HG02571 (cell line): ENCODE data around the gene OXNAD1.

Experiments
- ATAC-seq: cut with Tn5 transposase; IDR thresholded peaks from one replicate; pipeline ENCODE4 v1.9.1; 2021; ENCODE audit warnings: mild to moderate bottlenecking, moderate library complexity; ENCODE audit not compliant: unreplicated experiment

OXNAD1 gene

DNA sequence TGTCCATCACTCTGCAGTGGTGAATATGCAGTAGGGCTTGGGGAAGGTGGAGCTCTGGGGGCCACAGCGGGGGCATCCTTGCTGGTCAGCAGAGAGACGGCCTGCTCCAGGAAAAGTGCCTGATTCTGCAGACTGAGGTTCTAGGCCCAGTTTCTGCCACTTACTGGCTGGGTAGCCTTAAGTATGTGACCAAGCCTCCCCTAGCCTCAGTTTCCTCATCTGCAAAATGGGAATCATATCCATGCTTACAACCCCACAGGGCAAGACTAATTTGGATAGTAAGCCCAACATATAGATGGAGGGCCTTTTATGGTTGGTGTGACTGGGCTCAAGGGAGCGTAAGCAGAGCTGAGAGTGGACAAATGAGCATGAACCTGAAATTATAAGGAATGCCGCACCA lies 60.8 kb downstream of the OXNAD1 start:
- ATAC-seq, result no peak

DNA sequence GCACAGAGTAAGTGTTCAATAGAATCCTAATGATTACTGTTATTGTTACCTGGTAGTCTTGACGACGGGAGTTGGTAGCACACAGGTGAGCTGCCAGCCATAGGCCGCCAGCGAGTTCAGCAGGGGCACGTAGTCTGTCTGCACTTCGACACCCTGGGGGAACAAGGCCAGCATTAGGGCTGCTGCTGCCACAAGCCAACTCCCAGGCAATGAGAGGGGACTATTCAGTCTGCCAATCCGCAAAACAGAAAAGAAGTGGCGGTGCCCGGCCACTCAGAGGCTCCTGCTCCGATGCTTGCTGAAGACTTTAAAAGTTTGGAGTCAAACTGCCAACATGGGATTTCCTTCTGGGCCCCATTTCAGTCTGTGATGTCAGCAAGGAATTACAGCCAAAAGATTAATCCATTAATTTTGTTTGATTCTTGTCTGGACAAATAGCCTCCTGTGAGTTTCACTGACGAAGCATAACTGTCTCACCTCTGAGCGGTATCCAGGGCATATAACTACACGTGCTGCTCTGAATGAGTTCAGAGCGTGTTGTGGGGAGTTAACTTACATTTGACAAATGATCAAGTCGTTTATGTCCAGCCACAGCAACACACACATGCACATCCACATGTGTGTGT lies 61.8 kb downstream of the OXNAD1 start:
- no peak for ATAC-seq

DNA sequence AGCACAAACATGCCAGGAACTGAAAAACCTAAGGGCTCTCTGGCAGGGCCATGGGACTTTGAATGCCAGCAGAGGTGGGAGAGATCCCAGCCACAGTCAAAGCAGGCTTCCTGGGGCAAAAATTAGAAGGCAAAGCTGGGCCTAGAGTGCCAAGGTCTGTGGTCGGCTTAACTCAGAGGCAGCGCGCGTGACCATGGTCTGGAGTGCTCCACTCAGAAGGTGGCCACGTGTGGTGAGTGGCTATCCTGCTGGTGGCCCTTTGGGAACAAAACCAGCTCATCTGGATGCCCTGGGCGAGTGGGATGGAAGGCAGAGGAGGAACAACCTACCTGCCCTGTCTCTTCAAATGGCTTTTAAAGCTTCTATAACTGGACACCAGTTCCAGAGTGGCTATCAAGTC lies 63.1 kb downstream of the OXNAD1 start:
- ATAC-seq, result no peak

DNA sequence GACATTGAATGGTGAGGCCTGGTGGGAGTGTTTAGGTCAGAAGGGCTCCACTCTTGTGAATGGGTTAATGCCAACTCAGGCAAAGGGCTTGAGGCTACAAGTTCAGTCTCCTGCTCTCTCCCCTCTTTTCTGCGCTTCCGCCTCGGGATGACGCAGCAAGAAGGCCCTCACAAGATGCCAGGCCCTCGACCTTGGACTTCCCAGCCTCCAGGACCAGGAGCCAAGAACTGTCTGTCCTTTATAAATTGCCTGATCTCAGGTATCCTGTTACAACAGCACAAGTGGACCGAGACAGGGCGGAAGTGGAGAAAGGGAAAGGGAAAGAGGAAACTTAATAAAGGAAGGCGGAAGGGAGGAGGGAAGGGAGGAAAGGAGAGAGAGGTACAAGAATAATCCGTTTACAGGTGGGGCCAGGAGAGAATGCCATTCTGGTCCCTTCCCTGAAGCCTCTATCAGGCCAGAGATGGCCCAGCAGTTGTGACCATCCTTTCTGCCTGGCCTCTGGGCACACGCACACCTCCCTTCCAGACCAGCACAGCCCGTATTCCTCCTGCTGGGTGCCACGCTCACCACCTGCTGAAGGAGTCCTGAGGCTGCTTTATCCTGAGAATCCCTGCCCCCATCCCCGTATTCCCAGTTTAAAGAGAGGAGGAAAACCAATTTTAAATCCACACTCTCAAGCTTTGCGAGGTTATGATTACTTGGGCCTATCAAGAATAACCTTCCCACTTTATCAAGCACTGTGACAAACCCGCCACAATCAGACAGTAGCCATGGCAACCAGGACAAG lies 64.2 kb downstream of the OXNAD1 start:
- no peak for ATAC-seq

DNA sequence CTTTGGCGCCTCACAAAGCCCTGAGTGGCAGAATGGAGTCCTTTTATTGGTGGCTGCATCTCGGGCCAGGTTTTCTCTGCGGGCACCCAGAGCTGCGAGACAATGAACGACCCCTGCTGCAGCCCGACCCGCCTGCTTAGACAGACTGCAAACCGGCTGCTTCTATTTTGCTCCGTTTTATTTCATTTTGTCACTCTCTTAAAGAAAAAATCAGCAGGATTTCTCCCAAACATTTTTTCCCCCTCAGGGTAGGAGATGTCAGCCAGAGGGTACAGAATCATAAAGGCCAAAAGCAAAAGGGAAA lies 64.8 kb downstream of the OXNAD1 start:
- no peak for ATAC-seq

DNA sequence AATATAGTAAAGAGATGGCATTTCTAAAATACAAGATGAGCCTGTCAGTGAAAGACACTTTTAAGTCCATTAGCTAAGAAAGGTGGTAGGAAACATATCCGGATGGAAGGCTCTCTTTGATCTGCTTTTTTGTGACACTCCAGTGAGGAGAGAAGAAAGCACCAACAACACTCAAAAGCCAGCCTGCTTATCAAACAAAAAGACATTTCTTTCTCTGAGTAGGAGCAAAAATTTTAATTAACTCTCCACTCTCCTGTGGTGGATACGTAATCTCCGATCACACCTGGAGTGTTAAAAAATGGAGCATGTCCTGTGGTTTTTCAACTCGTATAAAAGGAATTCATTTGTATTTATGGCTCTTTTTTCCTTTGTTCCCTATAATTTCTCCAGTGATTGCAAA lies 65.3 kb downstream of the OXNAD1 start:
- no peak for ATAC-seq

DNA sequence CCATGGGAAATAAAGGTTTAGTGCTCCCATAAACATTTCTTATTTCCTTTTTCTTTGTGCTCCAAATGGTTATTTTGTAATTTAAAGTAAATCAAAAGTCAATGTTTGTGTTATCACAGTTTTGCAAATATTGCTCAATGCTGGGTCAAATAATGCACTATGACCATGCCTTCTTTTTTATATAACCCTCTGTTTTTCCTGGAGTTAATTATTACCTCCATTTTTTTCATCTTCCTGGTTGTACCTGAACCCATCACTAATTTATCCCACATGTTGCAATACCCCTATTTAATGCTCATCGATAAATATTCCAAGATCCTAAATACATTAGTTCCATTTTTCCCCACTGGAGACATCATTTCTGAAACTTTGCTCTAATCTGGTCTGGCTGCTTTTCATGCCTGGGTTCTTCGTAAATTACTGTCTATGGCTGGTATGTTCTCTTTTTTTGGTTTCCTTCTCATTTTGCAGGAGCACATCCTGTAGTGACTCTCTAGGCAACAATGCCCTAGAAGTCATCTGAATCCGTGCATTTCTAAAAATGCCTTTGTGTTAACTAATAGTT lies 66.4 kb downstream of the OXNAD1 start:
- no peak for ATAC-seq

DNA sequence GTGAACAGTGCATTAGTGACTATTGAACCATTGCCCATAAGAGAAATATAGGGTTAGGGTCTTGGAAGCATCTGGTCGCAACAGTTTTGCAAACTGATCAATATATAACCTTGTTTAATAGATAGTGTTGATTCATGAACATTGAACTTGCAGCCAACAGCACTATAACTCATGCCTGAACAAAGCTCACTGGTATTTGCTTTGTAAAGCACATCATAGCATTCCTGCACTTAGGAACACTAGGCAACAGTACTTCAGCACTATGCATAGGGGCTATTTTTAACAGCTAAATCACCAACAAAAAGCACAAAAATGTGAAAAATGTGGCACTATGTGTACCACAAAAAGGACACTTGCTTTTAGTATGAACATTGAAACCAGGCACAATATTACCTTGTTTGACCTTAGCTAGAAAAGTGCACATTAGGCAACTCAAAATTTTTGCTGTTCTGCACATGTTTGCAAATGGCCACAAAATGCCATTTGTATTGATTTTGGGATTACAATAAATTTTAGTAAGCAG lies 68.0 kb downstream of the OXNAD1 start:
- ATAC-seq, result no peak

DNA sequence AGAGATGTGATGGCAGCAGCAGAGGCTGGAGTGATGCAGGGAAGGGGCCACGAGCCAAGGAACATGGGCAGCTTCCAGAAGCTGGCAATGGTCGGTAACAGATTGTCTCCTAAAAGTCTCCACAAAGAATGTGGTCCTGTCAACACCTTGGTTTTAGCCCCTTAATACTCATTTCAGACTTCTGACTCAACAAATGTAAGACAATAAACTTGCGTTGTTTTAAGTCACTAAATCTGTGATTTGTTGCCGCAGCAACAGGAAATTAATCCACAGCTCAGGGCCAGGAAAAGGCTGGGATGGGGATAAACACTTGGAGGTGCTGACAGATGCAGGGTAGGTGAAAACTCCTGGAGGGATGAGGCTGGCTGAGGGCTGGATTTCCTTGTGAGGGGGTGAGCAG lies 69.9 kb downstream of the OXNAD1 start:
- no peak for ATAC-seq

DNA sequence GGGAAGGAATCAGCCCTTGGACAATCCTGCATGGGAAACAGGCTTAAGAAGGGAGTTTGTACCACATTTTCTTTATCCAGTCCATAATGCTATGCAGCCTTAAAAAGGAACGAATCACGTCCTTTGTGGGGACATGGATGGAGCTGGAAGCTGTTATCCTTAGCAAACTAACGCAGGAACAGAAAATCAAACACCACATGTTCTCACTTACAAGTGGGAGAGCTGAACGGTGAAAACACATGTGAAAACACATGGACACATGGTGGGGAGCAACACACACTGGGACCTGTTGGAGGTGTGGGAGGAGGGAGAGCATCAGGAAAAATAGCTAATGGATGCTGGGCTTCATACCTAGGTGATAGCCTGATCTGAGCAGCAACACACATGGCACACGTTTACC lies 70.3 kb downstream of the OXNAD1 start:
- ATAC-seq, result no peak

DNA sequence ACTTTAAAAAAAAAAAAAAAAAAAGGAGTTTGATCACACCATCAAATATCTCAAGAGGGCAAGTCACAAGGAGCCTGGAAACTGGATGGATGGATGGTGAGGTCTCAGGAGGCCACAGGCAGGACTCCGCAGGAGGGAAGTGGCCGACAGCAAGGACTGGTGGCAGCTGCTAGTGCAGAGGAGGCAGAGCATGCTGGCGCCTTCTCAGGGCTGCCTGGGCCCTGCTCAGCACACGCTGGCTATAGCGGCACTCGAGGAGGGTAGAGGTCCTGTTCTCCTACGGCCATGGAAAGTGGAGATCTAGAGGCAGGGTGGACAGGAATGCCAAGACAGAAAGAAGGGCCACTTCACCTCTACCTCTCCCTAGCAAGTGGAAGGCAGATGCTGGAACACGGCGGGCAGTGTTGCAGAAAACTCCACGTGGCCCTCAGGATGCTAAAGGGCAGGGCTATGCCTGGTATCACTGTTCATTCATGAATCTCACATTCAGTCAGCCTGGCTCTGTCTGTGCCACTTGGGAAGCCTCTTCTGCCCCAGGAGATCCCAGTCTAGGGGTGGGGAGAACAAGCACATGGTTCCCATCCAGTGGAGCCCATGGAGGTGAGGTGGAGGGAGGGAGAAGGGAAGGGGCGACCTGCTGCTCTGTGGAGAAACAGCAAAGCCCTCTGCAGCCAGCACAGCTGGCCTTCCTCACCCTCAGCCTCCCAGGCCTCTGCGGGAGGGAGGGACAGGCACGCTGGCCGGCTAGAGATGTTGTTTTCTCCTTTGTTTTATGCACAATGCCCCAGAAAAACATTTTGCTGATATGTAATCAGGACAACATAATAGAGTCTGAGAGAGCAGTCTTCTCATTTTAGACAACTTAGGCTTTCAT lies 71.0 kb downstream of the OXNAD1 start:
- ATAC-seq, result no peak

DNA sequence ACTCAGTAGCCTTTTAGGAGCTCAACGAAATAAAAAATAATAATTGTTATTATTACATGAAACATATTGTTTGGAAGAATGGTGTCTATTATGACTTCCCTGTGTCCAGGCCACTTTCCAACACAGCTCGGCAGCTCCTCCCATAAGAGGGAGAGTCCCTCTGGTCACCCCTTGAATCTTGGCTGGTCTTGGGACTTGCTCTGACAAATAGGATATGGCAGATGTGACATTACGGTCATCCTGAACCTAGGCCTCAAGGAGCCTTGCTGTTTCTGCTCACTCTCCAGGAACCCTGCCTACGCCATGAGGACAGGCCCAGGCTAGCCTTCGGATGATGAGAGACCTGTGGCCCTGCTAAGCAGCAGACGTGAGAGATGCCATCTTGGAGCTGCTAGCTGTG lies 71.8 kb downstream of the OXNAD1 start:
- no peak for ATAC-seq

DNA sequence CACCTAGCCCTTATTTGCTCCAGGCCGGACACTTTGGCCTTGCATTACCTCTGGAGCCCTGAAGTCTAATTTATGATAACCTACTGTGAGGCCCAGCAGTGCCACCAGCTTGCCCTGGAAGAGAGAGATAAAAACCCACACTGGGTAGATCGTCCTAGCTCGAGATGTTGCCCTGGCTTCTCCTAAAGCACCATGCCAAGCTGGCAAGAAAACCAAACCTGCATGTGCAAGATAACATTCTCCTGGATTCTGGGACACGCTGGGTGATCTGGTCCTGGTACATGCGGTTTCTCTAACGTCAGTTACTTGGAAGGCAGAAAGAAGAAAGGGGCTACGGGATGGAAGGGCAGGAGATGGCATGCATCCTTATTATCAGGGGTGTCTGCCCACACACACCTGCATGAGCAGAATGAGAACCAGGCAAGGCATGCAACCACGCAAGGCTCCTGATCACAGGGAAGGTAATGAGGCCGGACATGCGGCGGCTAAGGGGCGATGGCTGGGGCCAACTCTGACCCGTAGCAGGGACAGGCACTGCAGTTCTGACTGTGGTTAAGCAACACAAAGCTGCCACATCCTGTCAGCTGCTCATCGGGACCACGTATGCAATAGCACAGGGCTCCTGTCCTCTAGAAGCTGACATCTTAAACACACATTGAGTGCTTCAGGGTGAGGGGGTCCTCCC lies 73.0 kb downstream of the OXNAD1 start:
- no peak for ATAC-seq

DNA sequence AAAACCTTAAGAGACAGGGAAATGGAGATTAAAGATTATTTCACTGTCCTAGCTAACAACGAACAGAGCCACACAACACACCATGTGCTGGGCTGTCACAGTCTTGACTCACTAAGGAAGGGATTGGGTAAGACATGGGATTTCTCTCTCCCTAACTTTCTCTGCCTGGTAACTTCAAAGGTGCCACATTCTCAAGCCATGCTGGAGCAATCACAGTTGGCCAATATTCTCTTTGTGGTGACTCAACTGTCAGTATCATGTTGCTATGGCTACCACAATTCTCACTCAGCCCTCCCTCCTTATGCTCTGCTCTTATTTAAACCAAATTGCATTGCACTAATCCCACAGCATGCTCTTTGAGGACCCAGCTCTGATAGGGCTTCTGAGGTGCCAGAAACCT lies 74.0 kb downstream of the OXNAD1 start:
- ATAC-seq, result no peak

DNA sequence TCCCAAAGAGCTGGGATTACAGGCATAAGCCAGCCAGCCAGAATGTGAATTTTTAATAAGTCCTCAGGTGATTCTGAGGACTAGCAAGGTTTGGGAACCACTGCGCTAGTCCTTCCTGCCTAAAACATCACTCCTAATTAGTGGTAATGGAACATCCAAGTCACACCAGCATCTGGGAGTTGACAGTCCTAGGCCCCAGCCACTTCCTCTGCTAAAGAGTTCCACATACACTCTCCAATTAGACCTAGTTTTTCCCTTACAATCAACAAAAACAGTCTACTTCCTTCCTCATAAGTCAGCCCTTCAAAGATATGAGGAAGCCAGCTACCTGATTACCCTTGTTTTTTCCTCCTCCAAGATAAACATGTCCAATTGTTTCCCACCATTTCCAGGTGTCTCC lies 78.1 kb downstream of the OXNAD1 start:
- no peak for ATAC-seq

DNA sequence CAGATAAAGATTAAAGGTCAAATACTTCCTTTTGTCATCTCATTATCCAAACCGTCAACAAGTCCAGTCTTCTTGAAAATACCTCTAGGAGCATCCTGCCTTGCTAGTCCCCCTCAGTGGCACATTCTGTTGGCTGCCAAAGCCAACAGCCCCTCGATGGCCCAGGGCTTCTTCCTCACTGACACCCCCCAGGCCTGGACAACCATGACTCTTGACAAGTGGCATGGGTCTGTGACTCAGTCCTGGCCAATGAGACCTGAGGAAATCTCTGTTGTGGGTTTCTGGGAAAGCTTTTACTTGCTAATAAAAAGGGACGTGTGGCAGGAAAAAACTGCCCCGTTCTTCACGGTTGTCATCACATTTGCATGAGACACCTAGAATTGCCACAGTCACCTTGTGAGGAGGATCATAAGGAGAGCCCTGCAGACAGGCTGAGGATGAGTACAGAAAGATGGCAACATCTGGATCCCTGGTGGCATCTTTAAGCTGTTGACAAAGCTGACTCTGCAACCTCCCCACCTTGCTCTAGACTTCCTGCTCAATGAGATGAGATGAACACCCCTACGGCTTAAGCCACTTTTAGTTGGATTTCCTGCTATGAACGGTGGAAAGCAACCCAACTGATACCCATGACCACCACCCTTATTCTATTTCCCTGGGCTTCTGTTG lies 81.5 kb downstream of the OXNAD1 start:
- no peak for ATAC-seq

DNA sequence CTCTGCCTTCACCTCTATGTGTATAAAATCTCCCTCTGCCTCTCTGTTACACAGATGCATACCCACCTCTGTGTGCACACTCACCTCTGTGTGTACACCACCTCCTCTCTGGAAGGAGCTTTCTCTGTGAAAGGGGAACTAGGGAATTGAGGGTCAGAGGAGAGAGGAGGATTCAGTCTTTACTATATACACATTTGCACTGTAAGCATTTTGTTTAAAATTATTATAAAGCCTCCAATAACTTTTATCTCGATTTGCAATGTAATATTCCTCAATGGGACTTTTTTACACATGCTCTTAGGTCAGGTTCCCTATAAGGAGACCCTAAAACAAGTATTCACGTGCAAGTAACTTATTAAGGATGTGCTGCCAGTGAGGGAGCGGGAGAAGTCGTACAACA lies 82.5 kb downstream of the OXNAD1 start:
- ATAC-seq, result no peak

DNA sequence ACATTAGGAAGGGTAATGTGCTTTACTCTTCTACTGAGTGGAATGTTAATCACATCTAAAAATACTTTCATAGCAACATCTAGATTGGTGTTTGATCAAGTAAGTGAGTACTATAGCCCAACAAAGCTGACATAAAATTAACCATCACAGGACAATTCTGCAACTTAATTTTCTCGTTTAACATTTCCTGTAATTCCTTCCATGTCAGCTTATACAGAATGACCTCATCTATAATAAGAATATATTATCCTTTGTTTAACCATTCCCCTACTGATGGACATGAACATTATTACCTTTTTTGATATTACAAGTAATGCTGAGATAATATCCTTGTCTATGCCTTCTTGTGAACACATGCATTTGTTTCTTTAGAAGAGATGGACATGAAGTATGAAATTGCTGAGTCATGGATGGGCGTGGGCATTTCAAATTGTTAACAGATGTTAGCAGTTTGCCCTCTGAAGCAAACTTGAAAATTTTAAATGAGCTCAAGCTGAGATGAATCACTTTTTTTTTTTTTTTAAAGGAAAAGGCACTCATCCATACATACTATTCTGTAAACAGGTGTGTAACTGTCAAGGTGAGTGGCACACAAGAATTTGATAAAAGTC lies 85.1 kb downstream of the OXNAD1 start:
- no peak for ATAC-seq

DNA sequence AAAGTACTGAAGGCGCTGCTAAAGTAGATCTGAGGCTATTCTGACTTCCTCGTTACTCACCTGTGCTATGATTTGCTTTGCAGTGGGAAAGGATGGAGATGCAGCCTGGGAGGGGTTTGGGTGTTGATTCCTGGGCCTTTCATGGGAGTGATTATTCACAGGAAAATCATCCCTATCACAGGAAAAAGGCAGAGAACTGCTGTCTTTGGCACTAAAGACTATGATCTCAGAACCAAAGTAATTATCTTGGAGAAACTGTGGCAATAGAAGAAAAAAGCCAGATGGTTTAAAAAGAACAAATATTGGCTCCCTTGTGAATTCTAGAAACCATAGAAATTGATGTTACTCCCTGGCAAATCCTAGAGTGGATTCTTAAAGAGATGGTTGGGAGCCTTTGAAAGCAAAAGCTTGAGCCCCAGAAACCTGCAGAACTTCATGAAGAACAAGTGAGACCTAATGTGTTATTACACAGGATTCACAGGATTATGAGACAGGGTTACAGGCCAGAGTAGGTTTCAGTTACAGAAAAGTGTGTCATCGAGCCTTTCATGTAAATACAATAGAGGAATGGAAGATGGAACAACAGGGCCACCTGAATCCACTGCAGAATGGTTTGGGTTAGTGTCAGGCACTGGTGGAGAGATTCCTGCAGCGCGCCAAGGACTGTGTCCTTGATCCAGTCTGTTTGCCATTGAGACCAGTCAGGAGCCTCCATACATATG lies 85.7 kb downstream of the OXNAD1 start:
- no peak for ATAC-seq
